ENCODE data around the gene CCDC178. TPM values are rescaled to one million over a fixed set of nuclear protein-coding genes. Genes with fewer than 3 reads are reported as not detected.

CCDC178 gene
- total and polyA plus RNA-seq, 2 donors (not counting 1 experiment from before 2014, with no cell fraction given): 0.17 TPM; not detected in 1

- Histone ChIP-seq H3K36me3 (ENCODE audit: control insufficient read depth, insufficient read depth, low read length) (no peaks in the 10 kb centered on the region), H3K27ac (ENCODE audit: insufficient read depth, low read length) (no peak overlapping the region), H3K4me2 (ENCODE audit: extremely low read depth, insufficient read depth, low read length) (no peak overlapping the region), H3K4me1 (ENCODE audit: control insufficient read depth, extremely low read depth, insufficient read depth, low read length) (no peaks in the 10 kb centered on the region), H4K20me1 (ENCODE audit: control insufficient read depth, extremely low read depth, insufficient read depth, low read length) (no peaks in the 10 kb centered on the region), H3K27me3 (ENCODE audit: control insufficient read depth, insufficient read depth, low read length) (no peaks in the 10 kb centered on the region), H3K9me3 (ENCODE audit: control insufficient read depth, insufficient read depth, low read depth, low read length) (no peaks in the 10 kb centered on the region), H3K4me3 (replicated peaks in 1 of 4; ENCODE audit: control extremely low read depth in 1 of 4, insufficient read depth in 1 of 4, low read depth in 3 of 4, low read length in 4 of 4) (no peak overlapping the region), H2AFZ (ENCODE audit: low read length) (no peak overlapping the region), H3K79me2 (ENCODE audit: control insufficient read depth, insufficient read depth, low read length) (no peaks in the 10 kb centered on the region), H3K9ac (ENCODE audit: insufficient read depth, low read length) (no peak overlapping the region)
- DNase-seq (ENCODE audit: low read depth in 2 of 2): no peak
- TF ChIP-seq EZH2 (IDR thresholded peaks at IDR 0.05; ENCODE audit: low read length, missing control alignments): no peak
- TF ChIP-seq, protein P1, sequence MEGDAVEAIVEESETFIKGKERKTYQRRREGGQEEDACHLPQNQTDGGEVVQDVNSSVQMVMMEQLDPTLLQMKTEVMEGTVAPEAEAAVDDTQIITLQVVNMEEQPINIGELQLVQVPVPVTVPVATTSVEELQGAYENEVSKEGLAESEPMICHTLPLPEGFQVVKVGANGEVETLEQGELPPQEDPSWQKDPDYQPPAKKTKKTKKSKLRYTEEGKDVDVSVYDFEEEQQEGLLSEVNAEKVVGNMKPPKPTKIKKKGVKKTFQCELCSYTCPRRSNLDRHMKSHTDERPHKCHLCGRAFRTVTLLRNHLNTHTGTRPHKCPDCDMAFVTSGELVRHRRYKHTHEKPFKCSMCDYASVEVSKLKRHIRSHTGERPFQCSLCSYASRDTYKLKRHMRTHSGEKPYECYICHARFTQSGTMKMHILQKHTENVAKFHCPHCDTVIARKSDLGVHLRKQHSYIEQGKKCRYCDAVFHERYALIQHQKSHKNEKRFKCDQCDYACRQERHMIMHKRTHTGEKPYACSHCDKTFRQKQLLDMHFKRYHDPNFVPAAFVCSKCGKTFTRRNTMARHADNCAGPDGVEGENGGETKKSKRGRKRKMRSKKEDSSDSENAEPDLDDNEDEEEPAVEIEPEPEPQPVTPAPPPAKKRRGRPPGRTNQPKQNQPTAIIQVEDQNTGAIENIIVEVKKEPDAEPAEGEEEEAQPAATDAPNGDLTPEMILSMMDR (conservative IDR thresholded peaks at IDR 0.05 in 1 of 2, IDR thresholded peaks at IDR 0.05 in 1 of 2; ENCODE audit: low read depth in 1 of 2, low read length in 2 of 2): no peak
Measured at GRCh38 chr18:33459612-33460011, 19.1 kb upstream of the CCDC178 start.

GRCh38 chr18:33446604-33447003 lies 6.1 kb upstream of the CCDC178 start:
- TF ChIP-seq EZH2 (IDR thresholded peaks at IDR 0.05; ENCODE audit: low read length, missing control alignments): no peak
- TF ChIP-seq, protein P1 (conservative IDR thresholded peaks at IDR 0.05 in 1 of 2, IDR thresholded peaks at IDR 0.05 in 1 of 2; ENCODE audit: low read depth in 1 of 2, low read length in 2 of 2): no peak
- H3K79me2 ChIP-seq (ENCODE audit: control insufficient read depth, insufficient read depth, low read length): no peaks in the 10 kb centered on the region
- no peaks in the 10 kb centered on the region for H3K36me3 ChIP-seq (ENCODE audit: control insufficient read depth, insufficient read depth, low read length)
- H3K4me2 ChIP-seq (ENCODE audit: extremely low read depth, insufficient read depth, low read length): no peak overlapping the region
- DNase-seq (ENCODE audit: low read depth in 2 of 2): no peak
- H3K27ac ChIP-seq (ENCODE audit: insufficient read depth, low read length): no peak overlapping the region
- no peak overlapping the region for H2AFZ ChIP-seq (ENCODE audit: low read length)
- no peaks in the 10 kb centered on the region for H3K27me3 ChIP-seq (ENCODE audit: control insufficient read depth, insufficient read depth, low read length)
- H3K9me3 ChIP-seq (ENCODE audit: control insufficient read depth, insufficient read depth, low read depth, low read length): no peaks in the 10 kb centered on the region
- no peaks in the 10 kb centered on the region for H3K4me1 ChIP-seq (ENCODE audit: control insufficient read depth, extremely low read depth, insufficient read depth, low read length)
- no peak overlapping the region for H3K9ac ChIP-seq (ENCODE audit: insufficient read depth, low read length)
- no peaks in the 10 kb centered on the region for H4K20me1 ChIP-seq (ENCODE audit: control insufficient read depth, extremely low read depth, insufficient read depth, low read length)
- no peak overlapping the region for H3K4me3 ChIP-seq (replicated peaks in 1 of 4; ENCODE audit: control extremely low read depth in 1 of 4, insufficient read depth in 1 of 4, low read depth in 3 of 4, low read length in 4 of 4)

DNA sequence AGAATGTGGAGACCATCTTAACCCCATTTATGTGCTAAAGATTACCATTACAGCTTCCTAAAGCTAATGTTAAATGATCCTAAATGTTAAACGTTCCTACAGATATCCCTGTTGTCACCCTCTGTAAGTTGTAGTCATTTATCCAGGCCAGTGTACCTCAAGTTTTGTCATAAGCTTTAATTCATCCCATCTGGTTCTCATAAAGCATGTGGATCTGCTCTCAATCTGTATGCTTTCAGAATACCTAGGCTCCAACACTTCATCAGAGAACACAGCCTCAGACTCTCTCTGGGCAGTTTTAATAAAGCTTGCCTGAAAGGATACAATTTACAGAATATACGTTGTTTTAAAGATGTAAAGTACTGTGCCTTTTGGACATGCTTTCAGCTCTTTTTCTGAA lies 4.2 kb upstream of the CCDC178 start:
- no peaks in the 10 kb centered on the region for H3K79me2 ChIP-seq (ENCODE audit: control insufficient read depth, insufficient read depth, low read length)
- no peaks in the 10 kb centered on the region for H3K36me3 ChIP-seq (ENCODE audit: control insufficient read depth, insufficient read depth, low read length)
- H3K4me1 ChIP-seq (ENCODE audit: control insufficient read depth, extremely low read depth, insufficient read depth, low read length): no peaks in the 10 kb centered on the region
- H2AFZ ChIP-seq (ENCODE audit: low read length): no peak overlapping the region
- H3K9me3 ChIP-seq (ENCODE audit: control insufficient read depth, insufficient read depth, low read depth, low read length): no peaks in the 10 kb centered on the region
- H3K27me3 ChIP-seq (ENCODE audit: control insufficient read depth, insufficient read depth, low read length): no peaks in the 10 kb centered on the region
- no peak overlapping the region for H3K4me3 ChIP-seq (replicated peaks in 1 of 4; ENCODE audit: control extremely low read depth in 1 of 4, insufficient read depth in 1 of 4, low read depth in 3 of 4, low read length in 4 of 4)
- no peaks in the 10 kb centered on the region for H4K20me1 ChIP-seq (ENCODE audit: control insufficient read depth, extremely low read depth, insufficient read depth, low read length)
- no peak overlapping the region for H3K27ac ChIP-seq (ENCODE audit: insufficient read depth, low read length)
- no peak for TF ChIP-seq EZH2 (IDR thresholded peaks at IDR 0.05; ENCODE audit: low read length, missing control alignments)
- TF ChIP-seq, protein P1 (conservative IDR thresholded peaks at IDR 0.05 in 1 of 2, IDR thresholded peaks at IDR 0.05 in 1 of 2; ENCODE audit: low read depth in 1 of 2, low read length in 2 of 2): no peak
- no peak overlapping the region for H3K4me2 ChIP-seq (ENCODE audit: extremely low read depth, insufficient read depth, low read length)
- H3K9ac ChIP-seq (ENCODE audit: insufficient read depth, low read length): no peak overlapping the region
- DNase-seq (ENCODE audit: low read depth in 2 of 2): no peak
